BJ (cell line): ENCODE results near the gene NIN. TPM values are rescaled to one million over a fixed set of nuclear protein-coding genes. Genes with fewer than 3 reads are reported as not detected.

ENCODE experiments used
- CTCF ChIA-PET: fragments of 350-600 bp; formaldehyde crosslinking; extraction: SDS; loops from one replicate; lab custom pipeline; 2021; ENCODE audit warnings: antibody characterized with exemption, inconsistent platforms; lab: Yijun Ruan, JAX
- POLR2A ChIA-PET: fragments of 300-600 bp; sonication (Branson Sonifier 250); formaldehyde crosslinking; extraction: SDS; loops from one replicate; lab custom pipeline; 2021; ENCODE audit warnings: antibody characterized with exemption; lab: Charles Lee
- DNase-seq: peaks from one replicate; pipeline ENCODE4 v3.0.0-alpha.2; 2011; ENCODE audit warnings: low read depth
- H3K27me3 ChIP-seq: 2 replicates; pipeline ENCODE4 v1.6.0; 2011; ENCODE audit warnings: low read length; ENCODE audit not compliant: control insufficient read depth, insufficient read depth
- H3K36me3 ChIP-seq: 2 replicates; pipeline ENCODE4 v1.5.1; 2011; ENCODE audit warnings: low read length; ENCODE audit not compliant: control insufficient read depth, insufficient read depth
- H3K4me3 ChIP-seq: 2 replicates; pipeline ENCODE4 v1.5.1; 2011; ENCODE audit warnings: low read depth, mild to moderate bottlenecking, control low read depth, low read length
- CTCF ChIP-seq: IDR thresholded peaks from 2 replicates; pipeline ENCODE4 v1.5.1; 2011; ENCODE audit warnings: low read depth, mild to moderate bottlenecking, control low read depth, inconsistent platforms, low read length, moderate library complexity; ENCODE audit not compliant: insufficient read depth
- polyA plus RNA-seq: library from polyadenylated mRNA; depleted of rRNA; stranded (reverse); fragments of >200 nt; gene quantifications from 2 replicates; pipeline ENCODE4 v1.2.3, GENCODE V29; 2011

The NIN gene
- polyA plus RNA-seq, 1 experiment, result 11.4 TPM

- Histone ChIP-seq H3K36me3 (no peaks in the 10 kb centered on the region), H3K27me3 (no peaks in the 10 kb centered on the region), H3K4me3 (no peak overlapping the region)
- no peak for TF ChIP-seq CTCF
- POLR2A ChIA-PET, result no interaction called here
- CTCF ChIA-PET, result interaction anchor here (0.7 to 8.3 kb wide), 28 partner anchors 9 to 250 kb away, joined by 3 to 117 read pairs (median 6); partner anchors contain the start of genes ATL1 and NIN
- no peak for DNase-seq
Measured at GRCh38 chr14:50778721-50779483, 52.1 kb downstream of the NIN start.

- TF ChIP-seq CTCF, result no peak
- Histone ChIP-seq H3K27me3 (no peaks in the 10 kb centered on the region), H3K36me3 (no peaks in the 10 kb centered on the region), H3K4me3 (no peak overlapping the region)
- CTCF ChIA-PET, result interaction anchor here (1.1 to 8.3 kb wide), 23 partner anchors 11 to 245 kb away, joined by 3 to 117 read pairs (median 8); partner anchors contain the start of genes ATL1 and NIN
- DNase-seq, result no peak
- POLR2A ChIA-PET, result no interaction called here
Measured at GRCh38 chr14:50776522-50776921, 54.4 kb downstream of the NIN start.

- CTCF ChIA-PET, result interaction anchor here (0.8 to 8.3 kb wide), 17 partner anchors 11 to 455 kb away, joined by 3 to 117 read pairs (median 13); no protein-coding TSS in a partner anchor
- peak; percentile 89 for DNase-seq
- Histone ChIP-seq H3K27me3 (no peaks in the 10 kb centered on the region), H3K4me3 (no peak overlapping the region), H3K36me3 (peaks cover 3% of the 10 kb centered on the region)
- POLR2A ChIA-PET, result no interaction called here
- no peak for TF ChIP-seq CTCF
Measured at GRCh38 chr14:50775357-50775756, 55.6 kb downstream of the NIN start.

GRCh38 chr14:50774542-50775267, 56.3 kb downstream of the NIN start:
- POLR2A ChIA-PET, result no interaction called here
- TF ChIP-seq CTCF, result no peak
- H3K27me3 ChIP-seq, result no peaks in the 10 kb centered on the region
- no peak for DNase-seq
- H3K36me3 ChIP-seq, result peaks cover 8% of the 10 kb centered on the region
- CTCF ChIA-PET, result interaction anchor here (0.6 to 8.3 kb wide), 31 partner anchors 10 to 455 kb away, joined by 3 to 117 read pairs (median 5); partner anchors contain the start of genes ATL1 and SAV1
- no peak overlapping the region for H3K4me3 ChIP-seq
